ENCODE measurements around the gene SIRT5.

SIRT5 gene

DNA sequence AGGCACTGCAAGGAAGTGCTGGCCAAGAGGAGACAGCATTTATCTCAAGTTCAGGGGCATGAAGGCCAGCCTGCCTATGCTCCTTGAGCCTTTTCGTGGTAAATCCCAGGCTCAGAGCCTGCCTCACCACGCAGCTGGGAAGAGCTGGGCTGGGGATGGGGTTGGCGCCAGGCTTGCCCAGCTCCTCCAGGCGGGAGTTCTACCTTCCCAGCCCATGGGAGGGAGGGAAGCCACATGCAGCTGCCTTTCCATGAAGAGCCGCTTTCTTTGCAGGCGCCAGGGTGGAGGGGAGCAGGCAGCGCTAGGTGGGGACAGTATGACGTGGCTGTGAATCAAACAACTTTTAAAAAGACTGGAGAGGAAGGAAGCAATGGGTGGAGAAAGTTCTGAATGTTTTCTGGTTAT, 19.5 kb upstream of the SIRT5 start:
- no peak for DNase-seq

DNA sequence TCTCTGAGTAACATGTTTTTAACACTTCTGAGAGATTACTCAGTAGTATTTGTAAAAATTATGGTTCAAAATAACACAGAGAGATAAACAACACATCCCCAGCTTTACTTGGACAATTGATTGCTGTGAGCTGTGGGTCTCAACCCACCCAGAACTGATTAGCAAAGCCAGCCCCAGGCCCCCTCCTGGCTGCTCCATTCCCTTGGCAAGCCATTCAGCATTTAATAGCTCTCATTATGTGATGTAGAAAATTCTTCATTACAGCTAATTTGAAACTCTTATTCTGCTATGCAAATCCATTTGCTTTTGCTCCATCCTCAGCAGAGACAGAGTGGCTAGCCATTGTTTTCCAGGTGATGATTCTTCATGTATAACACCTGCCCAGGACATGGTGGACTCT, 16.6 kb upstream of the SIRT5 start:
- DNase-seq, result no peak

DNA sequence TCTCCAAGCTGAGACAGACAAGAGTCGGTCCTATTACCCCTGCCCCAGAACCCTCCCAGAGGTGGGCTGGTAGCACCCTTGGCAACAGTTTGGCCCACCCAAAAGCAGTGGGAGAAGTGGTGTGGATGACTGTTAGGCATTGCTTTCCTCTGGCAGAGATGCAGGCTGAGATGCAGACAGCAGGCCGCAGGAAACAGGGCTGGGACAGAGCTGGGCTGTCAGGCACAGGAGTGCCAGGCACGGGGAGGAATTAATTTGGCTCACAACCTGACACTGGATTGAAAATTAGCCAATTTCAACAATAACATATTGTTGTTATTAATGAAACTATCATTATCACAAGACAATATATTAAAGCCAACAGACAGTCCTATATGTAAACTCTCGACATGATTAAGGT, 15.7 kb upstream of the SIRT5 start:
- DNase-seq, result no peak

DNA sequence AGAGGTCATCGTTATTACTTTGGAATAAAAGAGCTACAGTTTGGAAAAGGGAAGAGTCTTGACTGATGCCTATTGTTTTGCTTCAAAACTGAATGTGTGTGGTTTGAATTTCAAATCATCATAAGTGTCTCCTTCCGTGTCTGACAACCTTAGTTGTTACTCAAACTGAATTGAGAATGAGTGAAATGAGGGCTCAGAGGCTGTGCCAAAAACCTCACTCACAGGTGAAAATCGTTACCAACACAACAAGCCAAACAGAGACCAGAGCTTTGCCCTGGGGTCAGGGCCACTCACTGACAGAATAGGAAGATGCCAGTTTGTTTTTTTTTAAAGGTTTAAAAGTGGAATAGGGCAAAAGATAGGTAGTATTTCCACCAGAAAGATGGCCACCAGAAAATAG, 15.2 kb upstream of the SIRT5 start:
- no peak for DNase-seq

DNA sequence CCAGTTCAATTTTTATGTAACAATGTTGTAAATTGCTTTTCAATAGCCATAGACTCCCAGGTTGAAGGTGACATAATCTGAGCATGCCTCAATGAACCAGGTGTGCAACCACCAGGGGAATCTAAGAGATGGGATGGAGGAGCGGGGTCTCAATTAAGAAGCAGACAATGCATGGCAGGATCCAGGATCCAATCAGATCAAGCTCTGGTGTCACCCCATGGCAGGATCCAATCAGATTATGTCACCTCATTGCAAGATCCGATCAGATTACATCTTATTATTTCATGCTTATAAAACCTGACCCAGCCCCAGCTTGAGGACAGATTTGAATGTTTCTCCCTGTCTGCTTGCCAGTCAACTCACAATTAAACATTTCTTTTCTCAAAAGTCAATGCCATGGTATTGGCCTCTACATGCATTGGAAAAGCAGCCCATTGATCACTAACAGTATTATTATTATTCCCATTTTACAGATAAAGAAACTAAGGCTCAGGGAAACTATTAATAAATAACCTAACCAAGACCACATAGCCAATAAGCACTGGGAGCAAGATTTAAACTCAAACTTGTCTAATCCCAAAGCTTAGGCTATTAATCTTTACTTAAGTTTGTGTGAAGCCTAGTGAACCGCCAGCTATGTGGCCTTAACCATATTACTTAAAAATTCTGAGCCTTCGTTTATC, 14.3 kb upstream of the SIRT5 start:
- no peak for DNase-seq

DNA sequence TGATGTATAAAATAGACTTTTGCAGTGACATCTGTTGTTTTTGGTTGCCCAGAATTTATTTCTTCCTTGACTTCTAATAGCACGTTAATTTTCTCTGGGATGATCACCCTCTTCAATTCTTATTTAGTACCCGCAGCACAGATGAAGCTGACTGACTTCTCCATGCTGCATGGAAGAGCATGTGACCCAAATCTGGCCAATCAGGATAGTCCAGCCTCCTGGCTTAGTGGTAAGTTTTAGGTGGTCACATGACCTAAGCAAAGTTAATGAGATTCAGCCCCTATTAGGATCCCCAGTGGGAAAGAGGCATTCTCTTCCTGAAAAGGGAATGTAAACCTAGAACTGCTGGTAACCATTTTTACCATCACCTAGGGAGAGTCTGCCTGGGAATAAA, 13.8 kb upstream of the SIRT5 start:
- no peak for DNase-seq

DNA sequence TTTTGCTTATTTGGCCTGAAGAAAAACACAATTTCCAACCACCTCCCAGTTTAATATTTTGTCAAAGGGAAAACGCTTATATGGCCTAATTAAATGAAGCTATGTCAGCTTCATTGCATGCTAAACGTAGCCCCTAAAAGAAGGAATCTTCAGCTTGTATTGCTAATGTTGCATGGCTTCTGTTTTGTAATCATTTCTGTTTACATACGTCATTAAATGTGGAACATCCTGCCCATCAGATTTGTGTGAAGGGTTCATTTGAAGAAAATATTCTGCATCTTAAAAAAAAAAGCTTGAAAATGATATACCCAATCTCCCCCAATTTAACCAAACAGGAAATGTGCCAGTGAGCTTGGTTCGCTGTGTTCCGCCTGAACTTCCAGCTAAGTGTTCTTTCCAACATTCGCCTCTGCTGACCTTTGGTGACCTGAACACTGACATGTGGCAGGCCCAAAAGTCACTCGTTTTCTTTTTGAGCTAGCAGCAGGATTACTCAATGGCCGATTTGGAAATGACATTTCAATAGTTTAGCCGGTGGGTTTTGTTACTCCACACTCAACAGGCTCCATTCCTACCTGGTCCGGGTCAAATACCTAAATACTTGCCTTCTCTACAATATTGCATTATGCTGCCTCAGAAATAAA, 12.7 kb upstream of the SIRT5 start:
- no peak for DNase-seq

DNA sequence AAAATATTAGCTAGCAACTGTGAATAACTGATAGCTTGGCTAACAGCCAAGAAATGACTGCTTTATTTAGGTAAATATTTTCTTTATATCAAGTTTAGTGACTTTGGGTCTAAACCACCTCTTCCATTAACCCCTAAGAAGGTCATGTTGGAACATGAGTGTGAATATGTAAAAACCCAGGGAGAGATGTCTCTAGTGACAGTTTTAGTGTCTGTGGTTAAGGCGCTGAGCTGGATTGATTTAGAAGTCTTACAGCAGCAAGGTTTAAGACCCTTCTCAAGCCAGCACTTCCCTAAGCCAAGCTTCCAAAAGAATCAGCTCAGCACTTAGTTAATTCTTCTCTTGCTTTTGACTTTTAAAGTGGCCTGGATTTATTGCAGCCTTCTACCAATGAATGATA, 11.4 kb upstream of the SIRT5 start:
- no peak for DNase-seq

DNA sequence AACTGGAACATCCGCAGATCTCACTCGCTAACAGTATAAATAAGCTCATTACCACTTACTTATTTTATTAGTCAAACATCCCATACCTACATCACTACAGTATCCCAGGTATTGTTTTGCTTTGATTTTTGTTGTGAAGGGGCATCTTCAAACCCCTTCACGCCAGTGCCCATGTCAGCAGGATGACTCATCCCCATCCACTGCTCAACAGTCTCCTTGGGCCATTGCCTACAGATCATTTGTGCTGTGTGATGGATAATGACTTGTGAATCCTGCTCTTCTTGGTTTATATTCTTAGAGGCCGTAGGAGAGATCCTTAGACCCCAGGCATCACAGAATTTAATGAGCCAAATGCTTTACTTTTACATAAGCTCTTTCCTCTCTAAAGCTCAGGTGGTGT, 8.5 kb upstream of the SIRT5 start:
- peak; percentile 24 for DNase-seq

DNA sequence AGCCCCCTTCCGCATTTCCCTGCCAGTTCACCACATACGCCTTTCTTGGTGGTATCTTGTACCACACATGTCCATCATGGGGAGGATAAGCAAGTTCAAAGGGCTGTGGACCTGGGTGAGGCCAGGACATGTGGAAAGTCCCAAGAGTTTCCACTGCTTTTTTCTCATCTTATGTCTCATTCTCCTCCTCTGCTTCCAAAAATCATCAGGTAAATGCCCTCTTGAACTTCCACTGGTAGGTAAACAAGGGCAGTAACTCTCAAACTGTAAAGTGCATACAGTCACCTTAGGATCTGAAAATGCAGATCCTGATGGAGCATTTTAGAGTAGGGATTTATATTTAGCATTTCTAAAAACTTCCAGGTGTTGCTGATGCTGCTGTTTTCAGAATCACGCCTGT, 7.9 kb upstream of the SIRT5 start:
- no peak for DNase-seq

DNA sequence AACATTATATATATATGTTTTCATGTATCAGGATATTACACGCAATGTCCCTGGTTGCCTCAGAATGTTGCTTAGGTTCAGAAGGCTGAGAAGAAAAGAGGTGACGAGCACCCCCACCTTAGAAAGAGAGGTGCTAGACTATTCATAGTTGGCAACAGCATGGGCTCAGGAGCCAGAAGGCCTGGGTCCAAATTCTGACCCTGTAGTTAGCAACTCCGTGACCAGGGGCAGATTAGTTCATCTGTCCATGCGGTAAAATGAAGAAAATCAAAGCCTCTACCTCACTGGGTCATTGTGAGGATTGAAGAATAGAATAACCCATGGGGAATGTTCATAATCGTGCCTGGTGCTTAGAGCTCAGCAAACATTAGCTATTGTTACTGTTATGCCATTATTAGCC, 5.4 kb upstream of the SIRT5 start:
- no peak for DNase-seq

DNA sequence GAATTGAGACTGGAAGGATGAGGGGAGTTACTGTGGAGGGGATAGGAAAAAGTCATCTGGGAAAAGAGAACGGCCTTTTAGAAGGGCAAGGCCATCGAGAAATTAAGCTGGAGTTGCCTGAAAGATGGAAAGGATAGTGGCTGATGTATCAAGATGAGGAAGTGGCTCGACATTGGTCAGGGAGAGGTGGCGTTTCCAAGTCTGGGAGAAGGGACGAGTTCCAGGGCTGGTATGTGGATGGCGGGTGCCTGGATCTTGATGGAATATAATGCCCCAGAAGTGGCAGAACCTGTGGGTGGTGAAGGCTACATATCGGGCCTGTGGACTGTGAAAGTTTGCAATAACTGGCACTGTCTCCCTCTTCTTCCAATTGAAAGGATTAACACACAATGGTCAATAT, 2.2 kb upstream of the SIRT5 start:
- DNase-seq, result no peak

DNA sequence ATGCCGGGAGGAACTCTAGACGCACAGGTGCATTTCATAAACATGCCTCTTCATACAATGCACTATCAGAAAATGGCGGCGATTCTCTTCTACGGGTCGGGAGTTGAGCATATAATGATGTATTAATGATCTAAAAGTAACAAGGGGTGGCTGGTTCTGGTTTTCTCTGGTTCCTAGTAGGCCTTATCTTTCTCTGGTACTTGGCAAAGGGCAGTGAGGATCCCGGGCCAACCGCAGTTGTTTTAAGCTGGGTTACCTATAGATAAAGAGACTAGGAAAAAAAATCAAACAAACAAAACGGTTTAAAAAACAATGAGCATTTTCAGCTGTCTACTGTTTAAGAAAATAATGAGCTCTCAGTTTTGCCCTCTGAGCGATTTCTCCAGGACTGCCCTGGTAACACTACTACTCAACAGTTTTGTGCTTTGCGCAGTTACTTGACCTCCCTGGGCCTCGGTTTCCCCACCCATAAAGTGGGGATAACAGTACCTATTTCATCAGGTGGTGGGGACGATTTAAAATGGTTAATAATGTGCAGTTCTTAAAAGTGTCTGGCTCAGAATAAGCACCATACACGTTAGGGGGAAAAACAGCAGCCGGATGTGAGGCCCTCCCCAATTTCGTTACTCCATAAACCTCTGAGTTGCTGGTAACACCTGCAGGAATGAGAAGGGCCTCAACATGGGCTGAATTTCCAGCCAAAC, 1.3 kb upstream of the SIRT5 start:
- DNase-seq, result no peak

DNA sequence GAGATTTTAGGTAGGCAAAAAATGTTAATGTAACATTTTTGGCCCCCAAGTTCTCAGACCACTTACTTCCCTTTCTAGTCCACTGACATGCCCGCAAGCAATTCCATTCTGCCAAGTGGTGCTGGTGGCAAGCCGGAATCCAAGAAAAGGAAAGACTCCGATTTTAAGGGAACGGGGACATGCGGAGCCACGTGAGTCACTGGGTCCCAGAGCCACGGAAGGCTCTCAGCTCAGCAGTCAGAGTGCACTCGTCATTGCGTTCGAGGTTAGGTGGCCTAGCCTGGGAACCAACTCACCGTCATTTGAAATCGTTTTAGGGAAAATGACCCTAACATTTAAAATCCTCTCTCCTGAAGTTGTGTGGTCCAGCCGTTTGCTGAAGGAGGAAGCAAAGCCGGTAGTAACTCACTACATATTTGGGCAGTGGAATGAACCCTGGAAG, 711 bp upstream of the SIRT5 start:
- peak; percentile 67 for DNase-seq

DNA sequence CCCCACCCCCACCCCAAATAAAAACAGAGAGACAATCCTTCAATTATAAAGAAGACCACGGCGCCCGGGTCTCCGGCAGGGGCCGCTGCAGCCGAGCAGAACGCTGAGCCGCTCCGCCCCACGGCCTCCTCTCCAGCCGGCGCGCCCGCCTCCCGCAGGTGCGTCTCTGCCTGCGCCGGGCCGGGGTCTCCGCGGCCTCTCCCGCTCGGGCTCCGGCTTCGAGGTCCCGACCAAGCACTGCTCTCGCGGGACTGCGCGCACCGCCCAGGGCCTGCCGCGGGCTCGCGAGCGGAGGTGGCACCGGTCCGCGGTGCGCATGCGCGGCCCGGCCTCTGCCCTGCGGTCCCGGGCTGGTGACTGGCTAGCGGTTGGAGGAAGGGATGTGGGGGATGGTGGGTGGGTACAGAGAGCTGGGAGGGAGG, 241 bp upstream of the SIRT5 start:
- DNase-seq, result peak; percentile 97

DNA sequence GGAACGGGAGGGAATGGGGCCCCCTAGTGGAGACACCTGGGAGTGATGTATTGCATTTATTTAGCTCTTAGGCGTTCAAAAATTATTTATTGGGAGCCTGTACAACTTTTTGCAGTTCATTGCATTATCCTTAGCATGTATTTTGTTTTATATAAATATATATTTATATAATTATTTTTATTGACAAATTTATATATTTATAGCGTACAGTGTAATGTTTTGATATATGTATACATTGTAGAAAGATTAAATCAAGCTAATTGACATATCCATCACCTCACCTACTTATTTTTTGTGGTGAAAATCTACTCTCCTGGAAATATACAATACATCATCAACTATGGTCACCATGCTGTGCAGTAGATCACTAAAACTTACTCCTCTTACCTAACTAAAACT, 975 bp downstream of the SIRT5 start:
- DNase-seq, result no peak

DNA sequence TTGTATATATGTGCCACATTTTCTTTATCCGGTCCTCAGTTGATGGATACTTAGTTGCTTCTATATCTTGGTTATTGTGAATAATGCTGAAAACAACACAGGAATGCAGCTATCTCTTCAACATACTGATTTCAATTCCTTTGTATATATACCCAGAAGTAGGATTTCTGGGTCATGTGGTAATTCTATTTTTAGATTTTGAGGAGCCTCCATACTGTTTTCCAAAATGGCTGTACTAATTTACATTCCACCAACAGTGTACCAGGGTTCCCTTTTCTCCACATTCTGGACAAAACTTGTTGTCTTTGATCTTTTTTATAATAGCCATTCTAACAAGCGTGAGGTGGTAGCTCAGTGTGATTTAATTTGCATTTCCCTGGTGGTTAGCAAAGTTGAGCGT, 1.6 kb downstream of the SIRT5 start:
- no peak for DNase-seq

DNA sequence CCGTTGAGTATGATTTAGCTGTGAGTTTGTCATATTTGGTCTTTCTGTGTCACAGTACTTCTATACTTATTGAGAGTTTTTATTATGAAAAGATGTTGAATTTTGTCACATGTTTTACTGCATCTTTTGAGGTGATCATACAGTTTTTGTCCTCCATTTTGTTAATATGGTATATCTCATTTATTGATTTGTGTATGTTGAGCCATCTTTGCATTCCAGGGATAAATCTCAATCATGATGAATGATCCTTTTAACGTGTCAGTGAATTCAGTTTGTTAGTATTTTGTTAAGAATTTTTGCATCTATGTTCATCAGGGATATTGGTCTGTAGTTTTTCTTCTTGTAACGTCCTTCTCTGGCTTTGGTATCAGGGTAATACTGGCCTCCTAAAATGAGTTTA, 3.5 kb downstream of the SIRT5 start:
- DNase-seq, result no peak

DNA sequence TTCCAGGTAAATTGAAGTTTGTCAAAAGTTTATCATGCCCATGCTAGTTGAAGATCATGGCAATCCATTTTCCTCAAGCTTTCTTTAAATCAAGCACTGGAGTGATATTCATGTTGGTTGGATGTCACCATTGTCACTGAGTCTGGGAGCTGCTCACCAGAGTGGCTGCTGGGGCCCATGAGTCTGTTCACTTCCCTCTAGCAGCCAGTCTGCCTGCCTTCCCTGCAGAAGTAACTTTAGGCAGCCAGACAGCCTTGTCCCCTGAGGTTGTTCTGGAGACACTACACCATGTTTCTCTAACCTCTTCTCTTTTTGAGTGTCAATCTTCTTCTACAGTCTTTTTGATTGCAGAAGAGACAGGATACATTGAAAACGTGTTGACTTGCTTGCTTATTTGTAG, 5.5 kb downstream of the SIRT5 start:
- DNase-seq, result no peak

DNA sequence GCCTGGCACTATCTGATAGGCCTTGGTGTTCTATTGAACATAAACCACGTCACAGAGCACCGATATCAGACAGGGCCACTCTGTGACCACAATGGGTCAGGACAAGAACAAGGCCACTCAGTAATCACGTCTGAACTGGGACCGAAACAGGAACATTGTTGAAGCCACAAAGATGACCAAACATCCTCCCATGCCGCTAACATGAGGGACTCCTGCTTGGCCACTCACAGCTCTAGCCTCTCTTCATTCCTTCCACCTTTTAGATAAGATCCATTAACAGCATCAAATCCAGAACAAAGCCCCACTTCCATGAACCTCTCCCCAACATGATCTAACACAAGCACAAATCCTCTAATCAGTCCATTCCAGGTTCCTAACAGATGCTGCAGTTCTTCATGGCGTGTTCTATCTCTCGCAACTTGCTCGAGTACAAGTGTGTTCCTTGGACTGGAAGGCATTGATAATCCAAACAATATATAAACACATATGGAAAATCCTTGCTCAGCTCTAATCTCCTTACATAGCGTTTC, 7.4 kb downstream of the SIRT5 start:
- no peak for DNase-seq

DNA sequence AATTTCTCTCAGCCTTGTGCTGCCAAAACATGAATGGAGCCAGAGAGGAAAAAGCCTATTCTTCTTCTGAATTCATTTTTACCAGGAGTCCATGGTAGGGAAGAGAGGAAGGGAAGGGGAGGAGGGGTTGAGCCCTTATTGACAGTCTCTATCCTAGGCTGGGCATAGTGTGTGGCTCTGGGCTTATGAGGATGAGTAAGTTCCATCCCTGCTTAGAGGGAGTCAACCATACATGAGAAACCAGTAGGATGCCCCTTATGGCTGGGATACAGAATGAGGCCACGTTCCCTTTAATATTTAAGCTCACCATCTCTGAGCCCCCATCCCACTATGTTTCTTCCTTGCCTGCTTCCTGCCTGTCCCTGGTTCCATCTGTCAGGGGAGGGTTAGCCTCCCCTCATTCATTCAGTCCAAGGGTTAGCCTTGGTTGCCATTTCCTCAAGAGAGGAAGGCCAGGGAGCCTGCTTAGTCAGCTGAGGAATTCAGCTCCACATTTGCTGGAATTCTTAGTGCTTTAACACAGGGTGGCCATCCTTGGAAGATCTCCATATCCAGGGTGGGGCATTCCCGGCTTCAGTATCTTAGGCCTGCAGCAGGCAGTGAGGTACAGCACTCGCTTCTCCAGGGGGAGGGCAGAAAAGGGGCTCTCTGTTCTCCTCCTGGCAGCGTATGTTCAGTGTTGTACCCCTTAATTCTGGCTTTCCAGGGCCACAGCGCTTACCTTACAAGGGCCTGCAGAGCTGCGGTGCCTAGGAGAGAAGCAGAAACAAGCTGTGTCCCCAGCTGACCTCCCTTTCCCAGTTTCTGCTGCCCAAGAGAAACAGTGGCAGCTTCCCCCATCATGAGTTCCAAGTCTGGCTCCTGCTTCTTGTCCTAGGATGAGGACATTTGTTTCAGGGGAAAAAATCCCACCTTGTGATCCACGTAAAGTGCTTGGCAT, 12.5 kb downstream of the SIRT5 start:
- DNase-seq, result no peak

DNA sequence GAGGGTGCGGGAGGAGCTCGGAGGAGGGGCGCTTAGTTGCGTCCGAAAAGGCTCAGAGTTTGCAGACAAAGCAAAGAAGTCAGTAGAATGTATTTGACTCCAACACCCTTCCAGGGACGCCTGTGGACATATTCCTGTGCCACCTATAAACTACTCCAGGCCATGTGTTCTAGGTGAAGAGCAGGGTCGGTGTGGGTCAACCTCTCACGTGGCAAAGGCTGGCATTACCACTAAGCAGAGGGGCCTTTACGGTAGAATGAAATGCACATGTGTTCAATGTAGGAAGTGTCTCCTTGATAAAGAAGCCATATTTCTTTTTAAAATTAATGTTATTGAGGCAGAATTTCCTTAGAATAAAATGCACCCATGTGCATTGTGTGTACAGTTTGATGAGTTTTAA, 15.4 kb downstream of the SIRT5 start:
- no peak for DNase-seq

DNA sequence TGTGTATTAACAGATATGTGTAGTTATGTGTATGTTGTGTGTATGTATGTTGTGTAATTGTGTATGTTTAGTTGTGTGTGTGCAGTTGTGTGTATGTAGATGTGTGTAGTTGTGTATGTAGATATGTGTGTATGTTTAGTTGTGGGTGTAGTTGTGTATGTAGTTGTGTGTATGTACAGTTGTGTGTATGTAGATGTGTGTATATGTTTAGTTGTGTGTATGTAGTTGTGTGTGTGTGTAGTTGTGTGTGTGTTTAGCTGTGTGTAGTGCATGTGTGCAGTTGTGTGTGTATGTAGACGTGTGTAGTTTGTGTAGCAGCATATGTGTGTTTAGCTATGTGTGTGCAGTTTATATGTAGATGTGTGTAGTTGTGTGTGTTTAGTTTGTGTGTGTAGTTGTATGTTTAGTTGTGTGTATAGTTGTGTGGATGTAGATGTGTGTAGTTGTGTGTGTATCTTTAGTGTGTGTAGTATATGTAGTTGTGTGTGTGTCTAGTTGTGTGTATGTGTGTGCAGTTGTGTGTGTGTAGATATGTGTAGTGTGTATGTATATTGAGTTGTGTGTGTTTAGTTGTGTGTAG, 16.3 kb downstream of the SIRT5 start:
- no peak for DNase-seq
